Right lobe of liver (tissue), 4 donors: ENCODE measurements around the gene ZNF275.

Experiments used
- POLR2A ChIP-seq: fragments of 450-650 bp; IDR thresholded peaks from one replicate; pipeline ENCODE4 v1.6.1; 2017; ENCODE audit warnings: antibody characterized with exemption, mild to moderate bottlenecking
- TF ChIP-seq, protein P1 (sequence below), 4 donors: fragments of 200-600 bp in 3 of 4; fragments of 450-650 bp in 1 of 4; IDR thresholded peaks; one replicate each; pipeline versions ENCODE4 v1.5.1 to v1.8.0; 2016 to 2022; ENCODE audit warnings: antibody characterized with exemption in 4 of 4, mild to moderate bottlenecking in 2 of 4
- donor health status: DM: no; HTN: no; CAD: no.
- donor health status: DM: no; HTN: no; CAD: no.
- donor health status: DM: no; HTN: yes; CAD: no.

DNA sequence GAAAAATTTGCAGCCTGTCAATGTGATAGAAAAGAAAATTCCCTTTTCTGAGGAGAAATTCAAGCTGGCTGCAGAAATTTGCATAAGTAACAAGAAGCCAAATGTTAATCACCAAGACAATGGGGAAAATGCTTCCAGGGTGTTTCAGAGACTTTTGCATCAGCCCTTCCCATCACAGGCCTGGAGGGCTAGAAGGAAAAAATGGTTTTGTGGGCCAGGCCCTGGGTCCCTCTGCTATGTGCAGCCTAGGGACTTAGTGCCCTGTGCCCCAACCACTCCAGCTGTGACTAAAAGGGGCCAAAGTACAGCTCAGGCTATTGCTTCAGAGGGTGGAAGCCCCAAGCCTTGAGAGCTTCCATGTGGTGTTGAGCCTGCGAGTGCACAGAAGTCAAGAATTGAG lies 23.9 kb downstream of the ZNF275 start:
- TF ChIP-seq, protein P1, sequence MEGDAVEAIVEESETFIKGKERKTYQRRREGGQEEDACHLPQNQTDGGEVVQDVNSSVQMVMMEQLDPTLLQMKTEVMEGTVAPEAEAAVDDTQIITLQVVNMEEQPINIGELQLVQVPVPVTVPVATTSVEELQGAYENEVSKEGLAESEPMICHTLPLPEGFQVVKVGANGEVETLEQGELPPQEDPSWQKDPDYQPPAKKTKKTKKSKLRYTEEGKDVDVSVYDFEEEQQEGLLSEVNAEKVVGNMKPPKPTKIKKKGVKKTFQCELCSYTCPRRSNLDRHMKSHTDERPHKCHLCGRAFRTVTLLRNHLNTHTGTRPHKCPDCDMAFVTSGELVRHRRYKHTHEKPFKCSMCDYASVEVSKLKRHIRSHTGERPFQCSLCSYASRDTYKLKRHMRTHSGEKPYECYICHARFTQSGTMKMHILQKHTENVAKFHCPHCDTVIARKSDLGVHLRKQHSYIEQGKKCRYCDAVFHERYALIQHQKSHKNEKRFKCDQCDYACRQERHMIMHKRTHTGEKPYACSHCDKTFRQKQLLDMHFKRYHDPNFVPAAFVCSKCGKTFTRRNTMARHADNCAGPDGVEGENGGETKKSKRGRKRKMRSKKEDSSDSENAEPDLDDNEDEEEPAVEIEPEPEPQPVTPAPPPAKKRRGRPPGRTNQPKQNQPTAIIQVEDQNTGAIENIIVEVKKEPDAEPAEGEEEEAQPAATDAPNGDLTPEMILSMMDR (IDR thresholded peaks at IDR 0.05), result no peak
- no peak for TF ChIP-seq POLR2A
